ENCODE measurements around the gene KPNA6. TPM values are rescaled to one million over a fixed set of nuclear protein-coding genes. Genes with fewer than 3 reads are reported as not detected.

Gene KPNA6
- total RNA-seq, 1 experiment from 2014 or later, result 104 TPM

- TF ChIP-seq CDX4 (CRISPR knock-in tag; IDR thresholded peaks at IDR 0.05; ENCODE audit: borderline replicate concordance) (no peak), IRF1 (CRISPR knock-in tag; IDR thresholded peaks at IDR 0.05) (no peak), SOX15 (CRISPR knock-in tag; IDR thresholded peaks at IDR 0.05) (no peak)
These were observed 80.0 kb downstream of the KPNA6 start (continued) for GRCh38 chr1:32187850-32188249.

GRCh38 chr1:32192220-32192948 lies 84.5 kb downstream of the KPNA6 start:
- Mint-ChIP-seq H3K36me3 (peaks cover 93% of the 10 kb centered on the region), H3K27me3 (ENCODE audit: low read depth) (no peaks in the 10 kb centered on the region), H3K4me1 (peaks cover under 1% of the 10 kb centered on the region; the same call in 1 of the 2 replicates), H3K27ac (no peak overlapping the region), H3K9me3 (no peaks in the 10 kb centered on the region), H3K4me3 (no peak overlapping the region)
- POLR2A ChIA-PET, result interaction anchor here (0.5 to 1.0 kb wide), 3 partner anchors 39 to 71 kb away, joined by 3 read pairs; no protein-coding TSS in a partner anchor
- CTCF ChIA-PET, result no interaction called here
- ATAC-seq (no peak), DNase-seq (ENCODE audit: low spot score) (no peak)
- TF ChIP-seq OVOL2 (CRISPR knock-in tag; IDR thresholded peaks at IDR 0.05; ENCODE audit: borderline replicate concordance) (no peak), PRDM15 (CRISPR knock-in tag; IDR thresholded peaks at IDR 0.05) (no peak), ZBTB43 (CRISPR knock-in tag; IDR thresholded peaks at IDR 0.05) (no peak), NR3C1 (CRISPR knock-in tag; conservative IDR thresholded peaks at IDR 0.05; ENCODE audit: low read depth) (no peak), IRF2 (CRISPR knock-in tag; IDR thresholded peaks at IDR 0.05; ENCODE audit: borderline replicate concordance, low read depth) (no peak), STAT6 (CRISPR knock-in tag; conservative IDR thresholded peaks at IDR 0.05; ENCODE audit: low read depth) (no peak), E2F5 (CRISPR knock-in tag; IDR thresholded peaks at IDR 0.05) (no peak), JAZF1 (CRISPR knock-in tag; IDR thresholded peaks at IDR 0.05) (no peak), AR (CRISPR knock-in tag; IDR thresholded peaks at IDR 0.05) (no peak), MAX (CRISPR knock-in tag; IDR thresholded peaks at IDR 0.05) (no peak), ELF4 (CRISPR knock-in tag; IDR thresholded peaks at IDR 0.05; ENCODE audit: low read depth) (no peak), MXD4 (CRISPR knock-in tag; IDR thresholded peaks at IDR 0.05; ENCODE audit: borderline replicate concordance) (no peak), RORB (CRISPR knock-in tag; IDR thresholded peaks at IDR 0.05) (no peak), CREB1 (CRISPR knock-in tag; IDR thresholded peaks at IDR 0.05) (no peak), NFE2L1 (CRISPR knock-in tag; IDR thresholded peaks at IDR 0.05) (no peak)

Measured in WTC11 (cell line).